GM04504 (cell line): ENCODE data around the gene ERLEC1.
"Not testable (repeated sequence)": the region's sequence is repeated elsewhere in the genome, so short reads cannot be mapped to it uniquely, and the experiment has no call there.

ENCODE experiments used
- DNase-seq: peaks from one replicate; pipeline ENCODE4 v3.0.0-alpha.2; 2012; ENCODE audit warnings: low read depth

ERLEC1 gene

GRCh38 chr2:53829980-53830290, 43.1 kb downstream of the ERLEC1 start:
- DNase-seq: not testable (repeated sequence)

GRCh38 chr2:53840580-53840979, 53.7 kb downstream of the ERLEC1 start:
- no peak for DNase-seq

GRCh38 chr2:53841651-53842050, 54.8 kb downstream of the ERLEC1 start:
- DNase-seq: not testable (repeated sequence)

GRCh38 chr2:53842891-53843290, 56.0 kb downstream of the ERLEC1 start:
- no peak for DNase-seq

- no peak for DNase-seq
These were observed 56.8 kb downstream of the ERLEC1 start for GRCh38 chr2:53843595-53843994.

- no peak for DNase-seq
These were observed 61.2 kb downstream of the ERLEC1 start for GRCh38 chr2:53848062-53848461.

GRCh38 chr2:53851052-53851757, 64.4 kb downstream of the ERLEC1 start:
- DNase-seq: not testable (repeated sequence)

- DNase-seq: no peak
These were observed 65.7 kb downstream of the ERLEC1 start for GRCh38 chr2:53852532-53852931.

GRCh38 chr2:53854678-53855077, 67.8 kb downstream of the ERLEC1 start:
- DNase-seq: no peak

- DNase-seq: no peak
These were observed 69.4 kb downstream of the ERLEC1 start for GRCh38 chr2:53856272-53856671.

GRCh38 chr2:53859206-53860181, 72.7 kb downstream of the ERLEC1 start, which contains the start of gene GPR75:
Gene GPR75, minus strand, starts transcription at chr2:53859967. Its CDS starts 5,211 bp downstream, at chr2:53854756.
- DNase-seq: no peak

- DNase-seq: no peak
These were observed 75.0 kb downstream of the ERLEC1 start for GRCh38 chr2:53861824-53862223.

GRCh38 chr2:53863538-53864227, 76.8 kb downstream of the ERLEC1 start:
- no peak for DNase-seq

GRCh38 chr2:53865264-53865663, 78.4 kb downstream of the ERLEC1 start:
- DNase-seq: peak; percentile 17

- no peak for DNase-seq
These were observed 79.1 kb downstream of the ERLEC1 start for GRCh38 chr2:53865962-53866361.

GRCh38 chr2:53867169-53867568, 80.3 kb downstream of the ERLEC1 start:
- no peak for DNase-seq

GRCh38 chr2:53867773-53868172, 80.9 kb downstream of the ERLEC1 start:
- no peak for DNase-seq
